Kidney glomerular epithelial cell (primary cell): ENCODE results near the gene ZIC4.

ENCODE experiments used
- DNase-seq: peaks from one replicate; lab custom pipeline; 2025; lab: John Stamatoyannopoulos, UW

Gene ZIC4

GRCh38 chr3:147417551-147418295, 11.4 kb upstream of the ZIC4 start:
- no peak for DNase-seq

- no peak for DNase-seq
Observed at GRCh38 chr3:147416931-147417330, 10.6 kb upstream of the ZIC4 start.

DNA sequence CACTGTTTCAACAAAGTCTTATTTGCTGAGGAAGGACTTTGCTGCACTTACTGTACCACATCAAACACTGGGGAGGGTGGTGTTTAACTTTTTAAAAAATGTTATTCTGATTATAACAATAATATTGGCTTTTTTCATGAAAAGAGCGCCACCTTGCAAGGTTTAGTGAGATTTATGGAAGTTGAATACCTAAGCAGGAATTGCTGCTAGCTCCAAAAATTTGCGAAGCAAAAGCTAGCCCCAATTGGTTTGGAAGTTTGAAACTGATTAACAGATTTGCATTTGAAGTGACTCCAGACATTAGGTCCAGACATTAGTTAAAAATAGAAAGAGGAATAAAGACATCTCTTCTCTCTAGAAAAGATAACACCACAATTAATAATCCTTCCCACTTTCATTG, 9.5 kb upstream of the ZIC4 start:
- DNase-seq = no peak

DNA sequence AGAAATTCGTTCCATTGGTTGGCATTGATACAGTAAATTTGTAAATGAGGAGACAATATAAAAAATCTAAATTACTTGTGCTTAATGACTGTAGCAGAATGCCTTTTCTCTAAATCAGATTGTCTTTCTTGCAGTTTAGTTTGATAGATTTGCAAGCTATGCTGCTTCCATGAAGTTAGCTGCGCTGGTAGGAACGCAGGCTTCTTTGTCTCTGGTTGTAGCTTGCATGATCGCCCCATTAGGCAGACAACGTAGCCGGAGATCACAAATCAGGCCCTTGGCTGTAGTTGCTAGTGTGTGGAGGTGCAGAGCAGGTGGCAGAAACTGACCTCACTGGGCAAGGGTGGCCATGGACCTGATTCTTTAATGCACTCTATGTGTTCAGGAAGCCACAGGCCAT, 8.9 kb upstream of the ZIC4 start:
- no peak for DNase-seq

DNA sequence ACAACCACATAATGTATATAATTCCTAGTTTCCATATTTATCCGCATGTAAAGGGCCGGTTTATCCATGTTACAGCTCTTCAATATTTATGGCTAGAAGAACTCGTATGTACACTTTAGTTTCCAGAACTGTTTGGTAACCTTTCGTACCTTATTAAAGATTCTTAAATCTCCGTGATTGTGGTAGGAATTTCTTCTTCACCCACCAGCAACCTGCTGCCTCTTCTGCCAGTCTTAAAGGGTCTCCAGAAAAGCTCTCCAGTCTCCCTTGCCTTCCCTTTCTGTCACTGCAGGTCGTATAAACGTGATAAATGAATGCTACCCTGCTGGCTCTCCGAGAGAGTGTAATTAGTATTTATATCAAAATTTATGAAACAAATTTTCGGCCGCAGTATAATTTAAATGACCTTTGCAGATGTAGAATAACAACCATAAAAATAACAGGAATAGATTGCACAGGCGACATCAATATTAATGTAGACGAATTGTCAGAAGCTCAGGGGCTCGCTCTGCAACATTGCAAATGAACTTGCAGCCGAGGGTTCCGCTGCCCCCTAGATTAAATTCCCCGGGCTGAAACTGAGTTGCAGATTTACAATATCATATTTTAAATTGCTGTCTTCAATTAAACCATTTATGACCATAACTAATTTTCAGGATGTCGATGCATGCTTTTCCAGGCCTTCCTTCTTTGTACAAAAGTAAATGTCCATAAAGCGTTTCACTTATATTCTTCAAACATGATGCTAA, 8.2 kb upstream of the ZIC4 start:
- no peak for DNase-seq

DNA sequence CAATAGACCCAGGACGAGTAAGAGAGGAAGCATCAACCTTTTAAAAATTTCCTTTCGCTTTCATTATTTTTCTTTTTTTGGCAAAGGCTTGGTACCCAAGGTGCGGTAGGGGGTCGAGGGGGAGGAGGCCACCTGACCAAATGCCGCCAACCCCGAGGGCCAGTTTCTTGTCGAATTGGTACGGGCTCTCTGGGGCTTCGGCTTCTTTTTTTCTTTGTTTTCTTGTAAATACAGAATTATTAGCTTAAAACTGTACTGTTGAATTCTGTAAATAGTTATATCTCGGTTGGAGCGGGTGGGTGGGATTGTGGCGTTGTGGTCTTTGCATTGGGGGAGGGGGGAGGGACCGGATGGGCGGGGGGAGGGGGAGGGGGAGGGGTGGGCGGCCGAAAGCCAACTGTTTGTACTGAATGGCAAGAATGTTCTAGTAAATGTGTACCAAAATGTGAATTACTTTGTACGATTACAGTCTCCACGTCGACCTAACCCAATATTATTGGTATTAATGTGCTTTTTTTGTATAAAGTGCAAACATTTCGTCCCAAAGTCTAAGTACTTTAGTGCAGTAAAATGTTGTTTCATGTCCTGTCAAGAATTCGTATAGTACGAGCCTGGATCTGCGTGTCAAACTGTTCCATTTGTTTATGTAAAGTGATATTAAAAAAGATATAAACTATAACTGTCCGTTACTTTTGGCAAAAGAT, 7.5 kb upstream of the ZIC4 start:
- DNase-seq = no peak

GRCh38 chr3:147412917-147413685, 6.8 kb upstream of the ZIC4 start:
- no peak for DNase-seq

GRCh38 chr3:147412261-147412916, 6.0 kb upstream of the ZIC4 start:
- DNase-seq = no peak

- DNase-seq = no peak
Observed at GRCh38 chr3:147411815-147412241, 5.5 kb upstream of the ZIC4 start.

DNA sequence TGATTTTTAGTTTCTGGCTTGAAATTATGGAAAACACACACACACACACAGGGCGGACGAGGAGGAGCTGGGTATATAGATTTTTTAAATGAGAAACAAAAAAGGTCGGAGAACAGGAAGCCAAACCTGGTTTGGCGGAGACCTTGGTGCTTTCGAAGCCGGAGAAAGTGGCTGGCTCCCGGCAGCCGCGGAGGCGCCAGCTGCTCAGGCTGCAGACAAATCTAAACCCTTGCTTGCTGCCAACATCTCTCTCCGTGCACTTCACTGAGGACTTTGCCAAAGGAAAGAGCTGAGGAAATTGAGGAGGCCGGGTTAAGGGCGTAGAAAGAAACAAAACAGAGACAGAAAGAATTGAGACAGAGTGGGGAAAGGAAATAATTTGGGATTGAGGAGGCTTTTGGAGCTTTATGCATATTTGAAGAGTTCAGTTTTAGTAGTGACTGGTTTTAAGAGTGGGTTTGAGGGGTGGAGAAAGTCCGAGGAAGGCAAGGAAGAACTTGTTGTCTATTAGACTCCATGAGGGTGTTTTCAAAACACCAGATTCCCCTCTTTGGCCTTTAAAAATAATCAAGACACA, 5.0 kb upstream of the ZIC4 start:
- DNase-seq = no peak

DNA sequence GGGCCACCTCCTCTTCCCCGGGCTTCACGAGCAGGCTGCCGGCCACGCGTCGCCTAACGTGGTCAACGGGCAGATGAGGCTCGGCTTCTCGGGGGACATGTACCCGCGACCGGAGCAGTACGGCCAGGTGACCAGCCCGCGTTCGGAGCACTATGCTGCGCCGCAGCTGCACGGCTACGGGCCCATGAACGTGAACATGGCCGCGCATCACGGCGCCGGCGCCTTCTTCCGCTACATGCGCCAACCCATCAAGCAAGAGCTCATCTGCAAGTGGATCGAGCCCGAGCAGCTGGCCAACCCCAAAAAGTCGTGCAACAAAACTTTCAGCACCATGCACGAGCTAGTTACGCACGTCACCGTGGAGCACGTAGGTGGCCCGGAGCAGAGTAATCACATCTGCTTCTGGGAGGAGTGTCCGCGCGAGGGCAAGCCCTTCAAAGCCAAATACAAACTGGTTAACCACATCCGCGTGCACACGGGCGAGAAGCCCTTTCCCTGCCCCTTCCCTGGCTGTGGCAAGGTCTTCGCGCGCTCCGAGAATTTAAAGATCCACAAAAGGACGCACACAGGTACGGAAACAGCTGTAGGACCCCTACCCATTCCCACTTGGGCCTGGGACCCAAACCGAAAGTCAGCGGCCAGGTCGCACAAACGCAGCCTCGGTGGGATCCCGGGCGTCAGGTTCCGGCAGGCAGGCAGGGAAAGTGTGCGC, 4.3 kb upstream of the ZIC4 start:
- no peak for DNase-seq

- DNase-seq = no peak
Observed at GRCh38 chr3:147410116-147410525, 3.8 kb upstream of the ZIC4 start.

- no peak for DNase-seq
Observed at GRCh38 chr3:147409143-147410115, 3.1 kb upstream of the ZIC4 start, which contains the start of gene ZIC1. Gene ZIC1, plus strand, starts transcription at chr3:147409365. Its CDS starts 748 bp downstream, at chr3:147410113.

DNA sequence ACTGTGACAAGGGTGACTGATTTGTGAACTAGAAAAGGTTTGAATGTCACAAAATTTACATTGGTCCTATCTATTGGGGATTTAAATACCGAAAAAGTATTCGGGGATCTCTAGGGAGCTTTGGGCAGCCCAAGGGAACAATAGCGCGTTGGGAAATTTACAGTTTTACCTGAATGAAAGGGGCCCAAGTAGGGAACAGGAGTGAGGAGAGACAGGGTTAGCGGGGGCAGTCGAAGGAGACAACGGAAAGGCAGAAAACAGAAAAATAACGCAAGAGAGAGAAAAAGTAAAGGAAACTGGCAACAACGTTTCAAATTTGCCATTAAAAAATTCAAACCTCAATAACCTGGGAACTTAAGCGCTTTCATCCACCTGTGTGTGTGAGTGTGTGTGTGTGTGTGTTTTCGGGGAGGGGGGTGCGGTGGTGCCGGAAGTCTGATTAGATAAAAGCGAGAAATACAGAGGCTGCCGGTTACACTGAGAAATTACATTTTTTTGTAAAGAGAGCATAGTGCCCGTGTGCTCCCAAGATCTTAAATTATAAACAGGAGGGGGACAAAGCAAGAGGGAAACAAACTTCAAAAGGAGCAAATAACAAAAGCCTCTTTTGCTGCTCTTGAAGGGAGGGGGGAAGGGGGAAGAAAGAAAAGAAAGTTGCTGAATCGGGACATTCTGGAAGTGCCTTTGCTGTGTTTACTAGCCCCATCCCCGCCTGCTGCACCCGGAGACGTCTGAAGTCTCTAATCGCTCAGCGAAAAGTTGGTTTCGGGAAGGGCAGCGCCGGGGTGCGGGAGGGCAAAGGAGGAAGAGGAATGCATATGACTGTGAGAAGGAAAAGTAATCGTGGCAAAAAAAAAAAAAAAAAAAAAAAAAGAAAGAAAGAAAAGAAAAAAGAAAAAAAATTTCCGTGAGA, 2.1 kb upstream of the ZIC4 start:
- no peak for DNase-seq

GRCh38 chr3:147407498-147408187, 1.3 kb upstream of the ZIC4 start:
- DNase-seq = no peak

DNA sequence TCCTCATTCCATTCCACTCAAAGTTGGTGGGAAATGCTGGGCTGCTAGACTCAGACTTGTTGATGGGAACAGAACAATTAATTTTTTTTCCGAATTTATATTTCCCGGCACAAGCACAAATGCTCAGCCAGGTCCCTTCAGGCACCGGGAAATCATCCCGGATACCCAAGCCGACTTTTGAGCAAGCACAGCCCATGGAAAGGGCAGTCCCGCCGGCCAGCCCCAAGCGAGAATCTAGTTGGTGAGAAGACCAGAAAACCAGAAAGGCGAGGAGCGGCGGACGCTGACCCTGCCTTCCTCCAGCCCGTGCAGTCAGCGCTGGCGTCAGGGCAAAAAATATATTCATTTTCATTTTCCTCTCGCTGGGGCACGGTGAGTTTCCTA, 763 bp upstream of the ZIC4 start:
- DNase-seq = no peak

DNA sequence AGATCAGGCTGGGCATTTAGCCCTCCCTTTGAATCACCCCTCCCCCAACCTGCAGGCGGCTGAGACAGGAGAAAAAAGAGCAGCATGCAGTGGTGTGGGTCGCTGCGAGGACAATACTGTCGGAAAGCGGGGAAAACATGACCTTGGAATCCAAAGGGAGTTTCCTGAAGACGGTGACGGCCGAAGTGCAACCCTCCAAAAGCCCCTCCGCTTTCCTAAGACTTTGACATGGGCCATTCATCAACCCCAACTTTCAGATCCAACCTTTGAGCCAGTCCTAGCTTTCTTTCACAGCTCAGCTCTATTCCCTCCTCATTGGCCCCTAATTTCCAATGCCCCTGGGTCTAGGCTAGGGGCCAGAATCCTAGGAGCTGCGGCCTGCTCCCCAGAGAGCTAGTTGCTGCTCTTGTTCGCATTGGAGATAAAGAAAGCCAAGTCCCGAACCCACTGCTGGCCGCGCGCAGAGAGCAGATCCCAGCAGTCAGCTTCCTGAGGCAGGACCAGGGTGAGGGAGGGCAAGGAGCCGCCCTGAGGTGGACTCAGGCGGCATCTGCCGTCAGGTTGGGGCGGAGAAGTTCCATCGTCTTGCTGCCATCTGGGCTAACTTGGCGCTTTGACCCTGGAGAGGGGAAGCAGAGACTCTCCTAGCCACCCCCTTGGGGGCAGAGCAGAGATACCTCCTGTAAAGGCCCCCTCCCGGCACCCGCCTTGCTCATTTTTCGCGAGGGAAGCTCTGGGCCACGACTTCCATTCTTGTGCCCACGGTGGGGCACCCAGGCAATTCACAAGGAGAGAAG, 914 bp downstream of the ZIC4 start:
- DNase-seq = no peak
